HG03103 (cell line): ENCODE measurements around the gene RABL6.
A peak's percentile ranks its signal among the peaks of the same experiment; 100 is the strongest.
"Not testable (repeated sequence)": the region's sequence is repeated elsewhere in the genome, so short reads cannot be mapped to it uniquely, and the experiment has no call there.

Experiments used
- ATAC-seq: cut with Tn5 transposase; IDR thresholded peaks from one replicate; pipeline ENCODE4 v1.9.1; 2021; ENCODE audit warnings: low read depth; ENCODE audit not compliant: unreplicated experiment

RABL6 gene

DNA sequence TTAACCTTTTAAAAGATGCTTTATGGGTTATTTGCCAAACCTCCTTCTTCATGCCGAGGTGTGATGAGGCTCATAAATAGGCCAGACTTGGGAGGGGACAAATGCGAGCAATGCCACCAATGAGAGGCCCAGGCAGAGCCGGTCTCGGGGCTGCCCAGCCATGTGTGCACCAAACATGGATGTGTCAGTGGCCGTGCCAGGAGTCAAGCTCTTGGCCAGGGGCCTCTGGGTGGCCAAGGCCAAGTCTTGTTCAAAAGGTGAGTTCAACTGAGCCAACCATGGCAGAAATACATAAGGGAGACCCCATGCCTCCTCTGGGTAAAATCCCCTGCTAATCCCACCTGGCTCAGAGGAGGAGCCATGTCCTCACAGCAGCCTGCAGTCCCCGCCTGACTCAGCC, 32.6 kb upstream of the RABL6 start:
- ATAC-seq = no peak

DNA sequence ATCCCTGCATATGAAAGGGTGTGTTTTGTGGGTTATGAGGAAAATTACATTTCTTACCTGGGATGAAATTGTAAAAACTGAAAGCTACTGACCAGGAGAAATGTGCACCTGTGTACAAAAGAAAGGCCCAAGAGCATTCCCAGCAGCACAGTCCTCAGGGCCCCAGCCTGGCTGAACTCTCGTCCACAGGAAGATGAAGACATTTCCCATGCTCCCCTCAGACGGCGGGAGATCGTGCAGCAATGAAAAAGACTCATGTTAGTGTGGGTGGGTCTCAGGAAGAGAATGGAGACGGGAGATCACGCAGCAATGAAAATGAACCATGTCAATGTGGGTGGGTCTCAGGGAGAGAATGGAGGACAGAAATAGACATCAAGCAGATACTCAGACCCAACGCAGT, 30.8 kb upstream of the RABL6 start:
- no peak for ATAC-seq

DNA sequence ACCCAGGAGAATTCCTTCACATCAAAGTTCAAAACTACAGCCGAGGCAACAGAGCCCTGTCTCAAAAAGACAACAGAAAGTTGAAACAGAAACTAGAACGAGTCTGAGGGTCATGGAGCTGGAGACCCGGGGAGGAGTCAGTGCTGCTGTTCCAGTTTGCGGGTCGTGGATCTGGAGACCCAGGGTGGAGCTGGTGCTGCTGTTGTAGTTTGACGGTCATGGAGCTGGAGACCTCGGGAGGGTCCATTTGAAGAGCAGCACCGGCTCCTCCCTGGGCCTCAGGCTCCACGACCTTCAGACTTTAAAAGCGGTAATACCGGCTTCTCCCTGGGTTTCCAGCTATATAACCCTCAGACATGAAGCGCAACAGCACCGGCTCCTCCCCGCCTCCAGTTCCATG, 30.4 kb upstream of the RABL6 start:
- no peak for ATAC-seq

GRCh38 chr9:136779808-136780207, 27.9 kb upstream of the RABL6 start:
- ATAC-seq = no peak

DNA sequence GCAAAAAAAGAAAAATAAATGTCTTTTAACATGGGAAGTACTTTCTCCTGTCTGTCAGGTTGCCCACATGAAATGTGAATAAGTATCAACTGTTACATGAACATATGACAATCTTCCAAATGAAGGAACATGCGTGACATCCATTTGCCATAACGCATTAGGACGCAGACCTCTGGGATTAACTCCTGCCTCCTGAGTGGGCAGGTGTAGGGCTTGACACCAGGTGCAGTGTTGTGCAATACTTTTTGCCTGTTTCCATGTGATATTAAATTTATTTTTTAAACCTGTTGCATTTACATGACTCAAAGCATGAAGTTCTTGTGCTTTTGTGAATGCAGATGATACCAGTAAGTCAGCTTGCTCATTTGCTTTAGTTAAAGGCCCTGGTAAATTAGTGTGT, 25.3 kb upstream of the RABL6 start:
- ATAC-seq = no peak

GRCh38 chr9:136784249-136784996, 23.3 kb upstream of the RABL6 start:
- ATAC-seq = no peak

- ATAC-seq = no peak
These were observed 22.8 kb upstream of the RABL6 start for GRCh38 chr9:136784997-136785361.

DNA sequence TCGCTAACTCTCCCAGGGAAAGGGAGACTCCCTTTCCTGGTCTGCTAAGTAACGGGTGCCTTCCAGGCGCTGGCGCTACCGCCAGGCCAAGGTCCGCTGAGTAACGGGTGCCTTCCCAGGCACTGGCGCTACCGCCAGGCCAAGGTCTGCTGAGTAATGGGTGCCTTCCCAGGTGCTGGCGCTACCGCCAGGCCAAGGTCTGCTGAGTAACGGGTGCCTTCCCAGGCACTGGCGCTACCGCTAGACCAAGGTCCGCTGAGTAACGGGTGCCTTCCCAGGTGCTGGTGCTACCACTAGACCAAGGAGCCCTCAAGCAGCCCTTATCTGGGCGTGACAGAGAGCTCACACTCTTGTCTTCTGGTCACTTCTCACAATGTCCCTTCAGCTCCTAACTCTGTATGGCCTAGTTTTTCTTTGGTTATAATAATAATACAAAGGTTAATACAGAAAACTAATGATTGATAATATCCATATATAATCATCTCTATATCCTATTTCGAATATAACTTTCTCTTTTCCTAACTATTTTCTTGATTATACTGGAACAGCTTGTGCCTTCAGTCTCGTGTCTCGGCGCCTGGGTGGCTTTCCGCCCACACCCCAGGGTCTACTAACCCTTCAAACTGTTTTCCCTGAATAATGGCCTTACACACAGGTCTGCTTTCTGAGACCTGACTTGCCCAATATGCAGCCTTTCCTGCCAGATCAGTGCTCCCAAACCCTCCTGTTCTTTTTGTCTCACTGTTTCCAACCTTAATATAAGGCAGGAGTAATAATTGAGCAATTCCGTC, 22.0 kb upstream of the RABL6 start:
- not testable (repeated sequence) for ATAC-seq

DNA sequence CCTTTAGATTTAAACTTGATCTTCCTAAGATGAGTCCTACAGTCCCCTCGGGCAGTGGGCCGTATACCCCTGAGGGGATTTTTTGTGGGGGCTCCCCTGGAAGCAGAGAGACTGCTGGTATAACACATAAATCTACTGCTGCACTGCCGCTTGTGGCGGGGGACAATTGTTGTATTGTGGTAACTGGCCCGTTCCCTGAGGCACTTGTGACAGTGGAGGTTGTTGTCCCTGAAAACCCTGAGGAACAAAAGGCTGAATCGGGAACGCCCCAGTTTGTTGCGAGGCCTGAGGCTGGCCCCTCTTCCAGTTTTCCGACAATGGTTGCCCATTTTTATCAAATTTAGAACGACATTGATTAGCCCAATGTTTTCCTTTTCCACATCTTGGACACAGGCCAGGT, 21.3 kb upstream of the RABL6 start:
- ATAC-seq = no peak

- ATAC-seq = not testable (repeated sequence)
These were observed 20.8 kb upstream of the RABL6 start for GRCh38 chr9:136786983-136787382.

DNA sequence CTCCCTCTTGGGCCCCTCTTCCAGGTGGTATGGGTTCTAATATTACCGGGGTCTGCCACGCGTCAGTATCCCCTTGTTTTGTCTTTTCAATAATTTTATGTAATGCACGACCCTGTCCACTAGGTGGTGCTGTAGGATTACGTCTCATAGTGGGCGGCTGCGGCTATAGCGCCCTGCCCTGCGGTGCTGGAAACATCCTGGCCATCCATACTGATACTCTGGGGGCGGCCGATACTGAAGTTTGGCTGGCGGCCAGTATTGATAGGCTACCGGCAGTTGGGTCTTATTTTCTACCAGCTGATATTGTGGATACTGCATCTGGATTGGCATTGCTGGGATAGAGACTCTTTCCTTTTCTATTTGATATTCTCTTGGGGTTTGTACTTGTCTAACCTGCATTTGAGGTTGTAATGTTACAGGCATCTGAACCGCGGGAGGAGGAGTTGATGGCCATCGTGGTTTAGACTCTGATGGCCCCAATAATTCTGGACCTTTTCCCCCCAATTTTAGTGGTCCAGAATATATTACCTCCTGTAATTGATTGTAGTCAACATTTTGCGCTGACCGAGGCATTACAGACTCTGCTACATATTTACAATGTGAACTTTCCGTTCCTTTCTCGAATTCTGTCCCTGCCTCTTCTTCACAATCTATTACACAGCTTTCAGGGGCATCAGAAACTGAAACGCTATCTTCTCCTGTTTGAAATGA, 19.9 kb upstream of the RABL6 start:
- ATAC-seq = no peak

DNA sequence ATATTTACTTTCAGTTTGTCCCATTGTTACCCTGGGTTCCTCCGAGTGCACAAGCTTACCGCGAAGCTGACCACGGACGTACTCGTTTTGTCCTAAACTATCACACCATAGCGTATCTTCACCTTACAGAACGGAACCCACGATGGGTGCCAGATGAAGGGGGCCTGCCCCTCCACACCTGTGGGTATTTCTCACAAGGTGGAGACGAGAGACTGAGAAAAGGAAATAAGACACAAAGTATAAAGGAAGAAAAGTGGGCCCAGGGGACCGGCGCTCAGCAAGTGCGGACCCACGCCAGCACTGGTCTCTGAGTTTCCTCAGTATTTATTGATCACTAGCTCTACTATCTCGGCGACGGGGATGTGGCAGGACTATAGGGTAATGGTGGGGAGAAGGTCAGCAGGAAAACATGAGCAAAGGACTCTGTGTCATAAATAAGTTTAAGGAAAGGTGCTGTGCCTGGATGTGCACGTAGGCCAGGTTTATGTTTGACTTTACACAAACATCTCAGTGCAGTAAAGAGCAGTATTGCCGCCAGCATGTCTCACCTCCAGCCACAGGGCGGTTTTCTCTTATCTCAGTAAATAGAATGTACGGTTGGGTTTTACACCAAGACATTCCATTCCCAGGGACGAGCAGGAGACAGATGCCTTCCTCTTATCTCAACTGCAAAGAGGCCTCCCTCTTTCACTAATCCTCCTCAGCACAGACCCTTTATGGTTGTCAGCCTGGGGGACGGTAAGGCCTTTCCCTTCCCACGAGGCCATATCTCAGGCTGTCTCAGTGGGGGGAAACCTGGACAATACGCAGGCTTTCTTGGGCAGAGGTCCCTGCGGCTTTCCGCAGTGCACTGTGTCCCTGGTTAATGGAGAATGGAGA, 18.9 kb upstream of the RABL6 start:
- not testable (repeated sequence) for ATAC-seq

GRCh38 chr9:136789523-136789937, 18.2 kb upstream of the RABL6 start:
- ATAC-seq = no peak

DNA sequence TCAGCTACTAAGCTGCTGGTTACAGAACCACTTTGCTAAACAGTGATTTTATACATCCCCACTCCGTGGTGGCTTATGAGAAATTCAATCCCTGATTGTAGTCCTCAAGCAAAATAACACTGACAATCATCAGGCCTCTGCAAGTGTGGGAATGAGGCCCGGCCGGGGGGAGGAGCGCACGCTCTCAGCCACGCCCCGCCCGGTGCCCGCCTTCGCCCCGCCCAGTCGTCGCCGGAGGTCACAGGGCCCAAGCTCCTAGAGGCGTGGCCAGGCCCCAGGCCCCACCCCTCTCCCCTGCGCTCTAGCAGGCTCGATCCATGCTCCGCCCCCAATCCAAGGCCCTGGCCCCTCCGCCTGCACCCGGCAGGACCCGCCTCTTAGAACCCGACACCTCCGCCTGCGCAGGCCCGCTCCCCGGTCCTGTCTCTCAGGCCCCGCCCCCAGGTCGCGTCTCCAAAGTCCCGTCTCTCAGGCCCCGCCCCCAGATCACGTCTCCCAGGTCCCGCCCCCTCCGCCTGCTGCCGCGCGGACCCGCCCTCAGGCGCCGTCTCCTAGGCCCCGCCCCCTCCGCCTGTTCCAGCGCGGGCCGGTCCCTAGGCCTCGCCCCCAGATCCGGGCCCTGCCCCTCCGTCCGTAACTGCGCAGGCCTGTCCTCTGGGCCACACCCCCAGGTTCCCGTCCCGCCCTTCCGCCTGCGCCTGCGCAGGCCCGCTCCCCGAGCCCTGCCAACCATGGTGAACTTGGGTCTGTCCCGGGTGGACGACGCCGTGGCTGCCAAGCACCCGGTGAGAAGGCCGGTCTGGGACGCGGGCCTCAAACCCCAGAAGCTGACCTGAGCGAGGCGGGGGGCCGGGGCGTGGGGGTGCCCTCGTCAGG, 16.9 kb upstream of the RABL6 start, which contains the start of gene TMEM141:
TMEM141 (plus strand) TSS at position 705 of the 876 bp plus-strand sequence; CDS start at position 732, 27 bp downstream.
- peak; percentile 77 for ATAC-seq

DNA sequence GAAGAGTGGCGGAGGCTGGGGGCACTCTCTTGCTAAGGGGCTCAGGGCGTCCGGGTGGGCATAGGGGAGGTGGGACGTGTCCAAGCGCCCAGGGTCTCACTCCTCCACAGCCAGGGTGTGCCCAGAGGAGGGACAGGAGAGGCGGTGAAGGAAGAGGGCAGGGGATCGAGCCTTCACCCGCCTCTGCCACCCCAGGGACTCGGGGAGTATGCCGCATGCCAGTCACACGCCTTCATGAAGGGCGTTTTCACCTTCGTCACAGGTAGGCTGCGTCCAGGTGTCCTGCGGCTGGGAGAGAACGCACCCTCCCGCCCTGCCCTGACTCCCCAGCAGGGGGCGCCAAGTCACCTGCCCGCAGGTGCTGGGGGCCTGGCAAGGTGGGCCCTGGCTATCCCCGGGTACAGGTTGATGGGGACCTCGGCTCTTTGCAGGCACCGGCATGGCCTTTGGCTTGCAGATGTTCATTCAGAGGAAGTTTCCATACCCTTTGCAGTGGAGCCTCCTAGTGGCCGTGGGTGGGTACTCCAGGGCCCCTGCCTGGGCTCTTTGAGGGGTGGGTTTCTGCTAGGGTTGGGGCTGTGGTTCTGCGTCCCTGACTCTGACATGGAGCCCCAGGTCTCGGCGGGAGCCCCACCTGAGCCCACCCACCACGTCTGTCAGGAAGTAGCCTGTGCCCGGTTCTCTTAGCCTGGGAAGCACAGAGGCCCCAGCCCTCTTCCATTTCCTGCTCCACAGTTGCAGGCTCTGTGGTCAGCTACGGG, 16.1 kb upstream of the RABL6 start:
- no peak for ATAC-seq

- no peak for ATAC-seq
These were observed 15.2 kb upstream of the RABL6 start for GRCh38 chr9:136792321-136793085.

DNA sequence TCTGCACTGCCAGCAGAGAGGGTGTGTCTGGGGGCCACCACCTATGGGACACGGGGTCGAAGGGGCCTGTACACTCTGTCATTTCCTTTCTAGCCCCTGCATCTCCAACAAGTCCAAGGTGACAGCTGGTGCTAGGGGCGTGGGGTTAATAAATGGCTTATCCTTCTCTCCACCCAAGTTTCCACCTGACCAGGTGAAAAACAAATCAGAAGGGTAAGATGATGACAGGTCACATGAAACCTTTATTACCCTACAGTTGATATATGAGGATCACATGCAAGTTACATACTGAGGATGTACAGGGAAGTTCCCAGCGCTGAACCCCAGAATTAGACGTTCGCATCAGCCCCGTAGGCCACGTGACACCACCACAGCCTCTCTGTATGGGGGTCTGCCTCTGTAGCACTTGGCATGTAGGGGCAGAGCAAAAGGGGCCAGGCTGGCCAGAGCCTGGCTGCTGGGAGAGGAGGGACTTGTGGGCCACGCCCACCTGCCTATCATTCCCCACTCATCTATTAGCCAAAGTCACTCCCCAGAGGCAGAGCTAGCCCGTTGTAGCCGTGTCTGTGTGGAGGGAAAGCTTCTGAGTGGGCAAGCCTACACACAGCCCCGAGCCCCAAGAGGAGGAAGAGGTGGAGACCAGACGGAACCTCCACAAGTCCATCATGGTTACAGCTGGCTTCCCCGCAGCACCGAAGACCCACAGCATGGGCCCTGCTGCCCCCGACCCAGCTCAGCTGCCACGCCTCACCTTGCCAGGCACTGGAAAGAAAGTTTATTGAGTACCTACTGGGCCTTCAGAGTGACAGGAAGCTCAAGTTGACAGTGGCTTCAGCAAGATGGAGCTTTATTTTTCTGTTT, 14.4 kb upstream of the RABL6 start:
- no peak for ATAC-seq
